HUDEP-2 (cell line): ENCODE results near the gene STS.
"Not testable (repeated sequence)": the region's sequence is repeated elsewhere in the genome, so short reads cannot be mapped to it uniquely, and the experiment has no call there.

Experiments used
- DNase-seq, 76 experiments: peaks; one replicate each; lab custom pipeline; 2025; ENCODE audit not compliant: unreplicated experiment in 76 of 76; lab: John Stamatoyannopoulos, UW

Gene STS

GRCh38 chrX:7170898-7171297 lies 23.4 kb downstream of the STS start:
- peak in 11 of 76 experiments; percentile 0 to 23 (median 0) for DNase-seq

DNA sequence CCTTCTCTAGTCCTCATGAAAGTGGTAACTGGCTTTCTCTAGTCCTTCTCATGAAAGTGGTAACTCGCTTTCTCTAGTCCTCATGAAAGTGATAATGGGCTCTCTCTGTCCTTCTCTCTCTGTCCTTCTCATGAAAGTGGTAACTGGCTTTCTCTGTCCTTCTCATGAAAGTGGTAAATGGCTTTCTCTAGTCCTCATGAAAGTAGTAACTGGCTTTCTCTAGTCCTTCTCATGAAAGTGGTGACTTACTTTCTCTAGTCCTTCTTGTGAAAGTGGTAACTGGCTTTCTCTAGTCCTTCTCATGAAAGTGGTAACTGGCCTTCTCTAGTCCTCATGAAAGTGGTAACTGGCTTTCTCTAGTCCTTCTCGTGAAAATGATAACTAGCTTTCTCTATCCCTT lies 31.3 kb downstream of the STS start:
- not testable (repeated sequence) for DNase-seq

- no peak for DNase-seq
Measured at GRCh38 chrX:7179446-7179845, 31.9 kb downstream of the STS start.

DNA sequence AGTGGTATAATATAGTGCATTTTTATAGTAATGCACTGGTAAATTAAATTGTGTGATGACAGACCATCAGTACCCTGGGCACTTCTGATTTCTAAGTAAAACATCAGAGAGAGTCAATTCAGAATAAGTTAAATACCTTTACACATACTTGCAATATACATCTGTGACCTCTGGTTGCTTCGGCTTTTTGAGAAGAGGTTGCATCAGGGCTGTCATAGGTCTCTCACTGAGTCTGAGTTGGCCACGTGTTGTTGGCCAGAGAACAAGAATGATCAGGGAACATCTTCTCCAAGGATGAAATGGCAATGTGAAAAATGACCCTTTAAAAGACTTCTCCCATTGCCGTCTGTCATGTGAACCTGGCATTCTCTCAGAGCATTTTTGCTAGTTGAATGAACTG lies 37.3 kb downstream of the STS start:
- no peak for DNase-seq

DNA sequence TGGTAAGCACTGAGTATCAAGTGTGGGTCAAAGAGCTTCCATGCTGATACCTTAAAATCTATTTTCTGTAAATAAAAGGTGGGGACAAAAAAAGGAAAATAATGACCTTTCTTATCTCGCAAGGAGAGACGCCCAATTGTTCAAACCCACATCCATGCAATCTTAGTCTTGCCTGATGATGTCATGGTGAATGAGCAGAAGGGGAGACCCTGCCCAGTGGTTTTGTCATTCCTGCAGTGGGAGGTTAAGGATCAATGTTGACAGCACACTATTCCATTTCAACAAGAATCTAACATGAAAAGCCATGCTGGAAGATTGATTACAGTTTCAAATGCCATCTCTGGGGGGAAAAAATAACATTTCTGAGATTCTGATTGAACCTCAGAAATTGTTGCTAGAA lies 41.2 kb downstream of the STS start:
- no peak for DNase-seq

- no peak for DNase-seq
Measured at GRCh38 chrX:7190157-7190556, 42.6 kb downstream of the STS start.

GRCh38 chrX:7191681-7192110 lies 44.2 kb downstream of the STS start:
- peak in 2 of 76 experiments; percentile 0 to 1 for DNase-seq

DNA sequence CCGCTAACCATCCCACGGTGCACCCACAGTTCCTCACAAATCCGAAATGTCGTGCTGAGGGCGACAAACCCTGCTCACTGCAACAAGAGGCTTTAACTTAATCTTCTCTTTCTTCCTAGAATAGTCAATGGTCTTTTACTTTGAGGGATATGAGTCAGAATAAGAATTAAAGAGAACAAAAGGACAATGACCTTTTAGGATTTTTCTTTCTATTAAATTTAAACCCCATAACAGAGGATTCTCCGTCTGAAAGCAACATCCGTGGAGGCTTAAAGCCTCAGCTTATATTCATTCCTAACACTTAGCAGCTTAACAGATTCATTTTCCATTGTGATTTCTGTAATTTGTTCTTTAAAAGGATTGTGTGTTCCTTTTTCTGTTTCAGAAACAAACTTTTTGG lies 45.4 kb downstream of the STS start:
- DNase-seq, result no peak

DNA sequence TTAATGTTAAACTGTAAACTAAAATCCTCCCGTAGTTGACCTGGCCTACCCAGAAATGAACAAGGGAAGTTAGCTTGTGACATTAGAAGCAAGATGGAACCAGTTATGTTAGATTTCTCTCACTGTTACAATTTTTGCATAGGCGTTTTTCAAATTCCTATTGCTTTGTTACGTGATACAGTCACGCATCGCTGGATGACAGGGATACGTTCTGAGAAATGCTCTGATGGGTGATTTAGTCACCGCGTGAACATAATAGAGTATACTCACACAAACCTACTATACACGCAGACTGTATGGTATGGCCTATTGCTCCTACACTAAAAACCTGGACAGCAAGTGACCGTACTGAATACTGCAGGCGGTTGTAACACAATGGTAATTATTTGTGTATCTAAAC lies 47.1 kb downstream of the STS start:
- no peak for DNase-seq
